ENCODE data around the gene BRS3.

DNA sequence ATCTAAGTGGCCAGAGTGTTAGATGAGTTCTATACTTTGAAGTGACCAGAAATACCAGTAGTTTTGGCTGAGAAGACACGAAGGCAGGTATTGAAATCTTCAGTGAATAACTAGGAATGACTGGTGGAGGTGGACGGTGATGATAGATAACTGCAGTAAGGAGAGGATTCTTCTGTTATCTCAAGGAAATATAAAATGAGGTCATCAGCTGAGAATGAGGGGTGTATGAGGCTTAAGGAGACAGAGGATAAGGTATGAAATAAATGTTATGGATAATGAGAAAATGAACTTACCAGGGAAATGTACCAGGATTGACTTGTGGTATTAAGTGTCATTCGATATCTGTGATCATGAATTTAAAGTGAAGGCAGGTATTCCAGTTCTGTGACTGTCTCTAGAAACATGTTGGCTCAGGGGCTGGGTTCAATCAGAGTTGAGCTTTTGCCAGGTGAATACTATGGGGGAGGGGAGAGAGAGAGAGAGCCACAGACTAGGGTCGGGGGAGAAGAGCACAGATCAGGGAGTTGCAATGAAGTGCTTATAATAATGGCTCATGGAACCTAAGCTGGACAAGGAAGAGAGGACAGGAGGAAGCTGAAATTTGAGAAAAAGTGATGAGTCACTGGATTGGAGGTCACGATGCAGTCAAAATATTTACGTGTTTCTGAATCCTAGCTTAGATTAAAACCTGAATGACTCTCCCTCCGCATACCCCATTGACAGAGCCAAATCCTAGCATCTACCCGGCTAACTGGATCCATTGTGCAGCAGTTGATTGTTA, 37.5 kb upstream of the BRS3 start:
- TF ChIP-seq NR3C1 (IDR thresholded peaks at IDR 0.05) (no peak), JUNB (IDR thresholded peaks at IDR 0.05) (no peak), EP300 (IDR thresholded peaks at IDR 0.05) (no peak), POLR2A (IDR thresholded peaks at IDR 0.05; ENCODE audit: low read length) (no peak), RAD21 (conservative IDR thresholded peaks at IDR 0.05 in 1 of 2, IDR thresholded peaks at IDR 0.05 in 1 of 2) (no peak), RFX5 (IDR thresholded peaks at IDR 0.05) (no peak), MYC (IDR thresholded peaks at IDR 0.05; ENCODE audit: borderline replicate concordance, low read length) (no peak), KDM1A (IDR thresholded peaks at IDR 0.05; ENCODE audit: low read depth) (no peak), HMGXB4 (CRISPR knock-in tag; IDR thresholded peaks at IDR 0.05; ENCODE audit: borderline replicate concordance) (no peak)
- TF ChIP-seq, protein P1, sequence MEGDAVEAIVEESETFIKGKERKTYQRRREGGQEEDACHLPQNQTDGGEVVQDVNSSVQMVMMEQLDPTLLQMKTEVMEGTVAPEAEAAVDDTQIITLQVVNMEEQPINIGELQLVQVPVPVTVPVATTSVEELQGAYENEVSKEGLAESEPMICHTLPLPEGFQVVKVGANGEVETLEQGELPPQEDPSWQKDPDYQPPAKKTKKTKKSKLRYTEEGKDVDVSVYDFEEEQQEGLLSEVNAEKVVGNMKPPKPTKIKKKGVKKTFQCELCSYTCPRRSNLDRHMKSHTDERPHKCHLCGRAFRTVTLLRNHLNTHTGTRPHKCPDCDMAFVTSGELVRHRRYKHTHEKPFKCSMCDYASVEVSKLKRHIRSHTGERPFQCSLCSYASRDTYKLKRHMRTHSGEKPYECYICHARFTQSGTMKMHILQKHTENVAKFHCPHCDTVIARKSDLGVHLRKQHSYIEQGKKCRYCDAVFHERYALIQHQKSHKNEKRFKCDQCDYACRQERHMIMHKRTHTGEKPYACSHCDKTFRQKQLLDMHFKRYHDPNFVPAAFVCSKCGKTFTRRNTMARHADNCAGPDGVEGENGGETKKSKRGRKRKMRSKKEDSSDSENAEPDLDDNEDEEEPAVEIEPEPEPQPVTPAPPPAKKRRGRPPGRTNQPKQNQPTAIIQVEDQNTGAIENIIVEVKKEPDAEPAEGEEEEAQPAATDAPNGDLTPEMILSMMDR (IDR thresholded peaks at IDR 0.05), result no peak
- TF ChIP-seq, protein P2, sequence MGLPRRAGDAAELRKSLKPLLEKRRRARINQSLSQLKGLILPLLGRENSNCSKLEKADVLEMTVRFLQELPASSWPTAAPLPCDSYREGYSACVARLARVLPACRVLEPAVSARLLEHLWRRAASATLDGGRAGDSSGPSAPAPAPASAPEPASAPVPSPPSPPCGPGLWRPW (IDR thresholded peaks at IDR 0.05), result no peak
